BLaER1 treated with 17β-estradiol and CSF1 and Interleukin-3, amounts not matched to agents 10 nM and 100 nM (cell line): ENCODE results near the gene NXN.
"Not testable (repeated sequence)": the region's sequence is repeated elsewhere in the genome, so short reads cannot be mapped to it uniquely, and the experiment has no call there.

Experiments
- H3K27ac ChIP-seq, 11 experiments: shearing (Covaris generic); formaldehyde crosslinking; 2 replicates each; pipeline ENCODE4 v1.8.1; 2022
- H3K27me3 ChIP-seq, 11 experiments: shearing (Covaris generic); formaldehyde crosslinking; 2 replicates each; pipeline ENCODE4 v1.8.1; 2022
- H3K36me3 ChIP-seq, 11 experiments: shearing (Covaris generic); formaldehyde crosslinking; 2 replicates each; pipeline ENCODE4 v1.8.1; 2022
- H3K4me1 ChIP-seq, 10 experiments: shearing (Covaris generic); formaldehyde crosslinking; 2 replicates each; pipeline ENCODE4 v1.8.1; 2022
- H3K4me2 ChIP-seq, 11 experiments: shearing (Covaris generic); formaldehyde crosslinking; 2 replicates each; pipeline ENCODE4 v1.8.1; 2022
- H3K4me3 ChIP-seq, 10 experiments: shearing (Covaris generic); formaldehyde crosslinking; 2 replicates each; pipeline ENCODE4 v1.8.1; 2022
- H3K9ac ChIP-seq, 11 experiments: shearing (Covaris generic); formaldehyde crosslinking; 2 replicates each; pipeline ENCODE4 v1.8.1; 2022
- H3K9me3 ChIP-seq, 11 experiments: shearing (Covaris generic); formaldehyde crosslinking; replicated peaks in 1 of 11; 2 replicates each; pipeline ENCODE4 v1.8.1; 2022
- H4K20me1 ChIP-seq, 11 experiments: shearing (Covaris generic); formaldehyde crosslinking; 2 replicates each; pipeline ENCODE4 v1.8.1; 2022
- Cebpa-rat ChIP-seq, 11 experiments: shearing (Covaris generic); IDR thresholded peaks; 2 replicates each; pipeline ENCODE4 v1.8.1; 2022

The NXN gene

GRCh38 chr17:752620-753219 is 226.9 kb downstream of the NXN start:
- H3K27me3 ChIP-seq, result no peaks in the 10 kb centered on the region
- peak overlapping the region; percentile 75 to 91 (median 85) for H3K4me3 ChIP-seq
- no peak for TF ChIP-seq Cebpa-rat (IDR thresholded peaks at IDR 0.05)
- H3K4me1 ChIP-seq, result peaks cover 22 to 37% (median 36%) of the 10 kb centered on the region in 10 experiments
- peaks cover 0 to 36% (median 30%) of the 10 kb centered on the region in 11 experiments; a peak in 19 of 22 replicates for H4K20me1 ChIP-seq
- peak overlapping the region; percentile 93 to 99 (median 97) for H3K9ac ChIP-seq
- H3K36me3 ChIP-seq, result peaks cover 29 to 47% (median 35%) of the 10 kb centered on the region in 11 experiments
- peaks cover 0 to 13% (median 7%) of the 10 kb centered on the region in 11 experiments; a peak in 9 of 22 replicates for H3K9me3 ChIP-seq
- H3K27ac ChIP-seq, result peak overlapping the region; percentile 86 to 100 (median 98)
- peak overlapping the region; percentile 92 to 99 (median 96) for H3K4me2 ChIP-seq

- H3K27ac ChIP-seq, result peak within 1 kb of the TSS; percentile 86 to 100 (median 98)
- peak within 1 kb of the TSS; percentile 75 to 91 (median 85) for H3K4me3 ChIP-seq
- no peak for TF ChIP-seq Cebpa-rat (IDR thresholded peaks at IDR 0.05)
- H3K27me3 ChIP-seq, result no peaks in the 10 kb centered on the region
- peaks cover 0 to 42% (median 36%) of the 10 kb centered on the region in 11 experiments; a peak in 20 of 22 replicates for H4K20me1 ChIP-seq
- peaks cover 26 to 44% (median 42%) of the 10 kb centered on the region in 10 experiments for H3K4me1 ChIP-seq
- peak within 1 kb of the TSS; percentile 92 to 99 (median 96) for H3K4me2 ChIP-seq
- H3K36me3 ChIP-seq, result peaks cover 29 to 47% (median 35%) of the 10 kb centered on the region in 11 experiments
- peaks cover 0 to 13% (median 7%) of the 10 kb centered on the region in 11 experiments; a peak in 9 of 22 replicates for H3K9me3 ChIP-seq
- H3K9ac ChIP-seq, result peak within 1 kb of the TSS; percentile 93 to 99 (median 97)
Observed at GRCh38 chr17:752002-752619, 227.5 kb downstream of the NXN start, which contains the start of gene GEMIN4. TSS of gene GEMIN4 (minus strand) at chr17:752264. CDS start at chr17:752142, 122 bp downstream.

- Histone ChIP-seq H3K9me3 (peaks cover 0 to 13% (median 7%) of the 10 kb centered on the region in 11 experiments; a peak in 9 of 22 replicates), H3K27me3 (no peaks in the 10 kb centered on the region), H3K4me2 (peak overlapping the region; percentile 92 to 99 (median 96)), H3K36me3 (peaks cover 29 to 47% (median 35%) of the 10 kb centered on the region in 11 experiments), H3K4me1 (peaks cover 33 to 50% (median 48%) of the 10 kb centered on the region in 10 experiments), H3K27ac (peak overlapping the region; percentile 86 to 100 (median 98)), H3K4me3 (peak overlapping the region; percentile 75 to 91 (median 85)), H4K20me1 (peaks cover 0 to 49% (median 43%) of the 10 kb centered on the region in 11 experiments; a peak in 20 of 22 replicates), H3K9ac (peak overlapping the region; percentile 93 to 99 (median 97))
- 0 out of 22 replicates have a peak, but pooled peaks of 2 of the 11 experiments have one; percentile 35 to 44 for TF ChIP-seq Cebpa-rat (IDR thresholded peaks at IDR 0.05)
Observed at GRCh38 chr17:751269-752001, 228.1 kb downstream of the NXN start.

GRCh38 chr17:750431-751037 is 229.0 kb downstream of the NXN start:
- Histone ChIP-seq H3K9me3 (peaks cover 0 to 13% (median 7%) of the 10 kb centered on the region in 11 experiments; a peak in 9 of 22 replicates), H3K4me1 (peaks cover 42 to 59% (median 57%) of the 10 kb centered on the region in 10 experiments), H3K27ac (peak overlapping the region in 9 of 11 experiments; percentile 92 to 100 (median 98); a peak in 16 of 22 replicates), H3K9ac (peak overlapping the region; percentile 93 to 99 (median 97)), H3K4me2 (peak overlapping the region; percentile 92 to 99 (median 96)), H4K20me1 (peaks cover 4 to 58% (median 52%) of the 10 kb centered on the region in 11 experiments; a peak in 21 of 22 replicates), H3K27me3 (no peaks in the 10 kb centered on the region), H3K36me3 (peaks cover 25 to 50% (median 42%) of the 10 kb centered on the region in 11 experiments), H3K4me3 (peak overlapping the region; percentile 75 to 91 (median 85))
- TF ChIP-seq Cebpa-rat (IDR thresholded peaks at IDR 0.05), result no peak

GRCh38 chr17:749359-749758 is 230.2 kb downstream of the NXN start:
- not testable (repeated sequence) for H3K27me3 ChIP-seq
- Histone ChIP-seq H3K9ac (peak overlapping the region in 5 of 11 experiments; percentile 54 to 99 (median 97); a peak in 6 of 22 replicates), H3K4me2 (peak overlapping the region; percentile 92 to 99 (median 96)), H4K20me1 (peaks cover 11 to 70% (median 64%) of the 10 kb centered on the region in 11 experiments; a peak in 21 of 22 replicates), H3K9me3 (peaks cover 0 to 13% (median 7%) of the 10 kb centered on the region in 11 experiments; a peak in 9 of 22 replicates), H3K36me3 (peaks cover 37 to 62% (median 54%) of the 10 kb centered on the region in 11 experiments), H3K4me3 (peak overlapping the region in 7 of 10 experiments; percentile 12 to 89 (median 85); a peak in 8 of 20 replicates), H3K27ac (peak overlapping the region in 3 of 11 experiments; percentile 1 to 100 (median 98); a peak in 1 of 22 replicates), H3K4me1 (peaks cover 43 to 65% (median 62%) of the 10 kb centered on the region in 10 experiments)
